Colon (tissue), 2 donors: Measurements from ENCODE around the gene LAGE3.
"Not testable (repeated sequence)": the region's sequence is repeated elsewhere in the genome, so short reads cannot be mapped to it uniquely, and the experiment has no call there.

Source experiments
- FAIRE-seq: peaks from 2 replicates; lab custom pipeline; 2012; peaks lifted over from hg19 to GRCh38; lab: Jason Lieb, UNC
- donor health status: control.
- donor health status: control.

Gene LAGE3

DNA sequence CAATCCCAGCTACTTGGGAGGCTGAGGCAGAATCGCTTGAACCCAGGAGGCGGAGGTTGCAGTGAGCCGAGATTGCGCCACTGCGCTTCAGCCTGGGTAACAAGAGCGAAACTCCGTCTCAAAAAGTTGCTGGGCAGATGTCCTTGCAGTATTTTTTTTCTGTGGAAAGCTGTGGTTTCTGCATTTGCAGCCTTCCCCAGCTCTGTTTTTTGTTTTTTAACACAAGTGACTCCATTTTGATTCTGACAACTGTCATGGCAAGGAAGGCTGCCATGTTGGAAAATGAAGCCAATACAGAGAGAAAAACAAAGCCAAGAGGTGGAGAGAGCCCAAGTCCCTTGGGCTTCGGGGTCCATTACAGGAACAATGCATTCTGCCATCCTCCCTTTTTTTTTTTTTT, 23.0 kb upstream of the LAGE3 start:
- no peak for FAIRE-seq

DNA sequence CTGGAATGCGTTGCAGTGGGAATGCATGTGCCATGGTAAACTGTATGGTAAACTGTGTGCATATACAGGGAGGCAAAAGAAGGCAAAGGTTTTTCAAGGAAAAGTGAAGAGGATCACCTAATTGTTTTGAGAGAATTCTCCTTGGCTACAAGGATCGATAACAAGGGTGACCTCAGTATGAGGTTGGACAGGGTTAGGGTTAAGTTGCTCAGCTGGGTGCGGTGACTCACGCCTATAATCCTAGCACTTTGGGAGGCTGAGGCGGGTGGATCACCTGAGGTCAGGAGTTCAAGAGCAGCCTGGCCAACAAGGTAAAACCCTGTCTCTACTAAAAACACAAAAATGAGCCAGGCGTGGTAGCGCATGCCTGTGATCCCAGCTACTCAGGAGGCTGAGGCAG, 22.3 kb upstream of the LAGE3 start:
- FAIRE-seq, result not testable (repeated sequence)

DNA sequence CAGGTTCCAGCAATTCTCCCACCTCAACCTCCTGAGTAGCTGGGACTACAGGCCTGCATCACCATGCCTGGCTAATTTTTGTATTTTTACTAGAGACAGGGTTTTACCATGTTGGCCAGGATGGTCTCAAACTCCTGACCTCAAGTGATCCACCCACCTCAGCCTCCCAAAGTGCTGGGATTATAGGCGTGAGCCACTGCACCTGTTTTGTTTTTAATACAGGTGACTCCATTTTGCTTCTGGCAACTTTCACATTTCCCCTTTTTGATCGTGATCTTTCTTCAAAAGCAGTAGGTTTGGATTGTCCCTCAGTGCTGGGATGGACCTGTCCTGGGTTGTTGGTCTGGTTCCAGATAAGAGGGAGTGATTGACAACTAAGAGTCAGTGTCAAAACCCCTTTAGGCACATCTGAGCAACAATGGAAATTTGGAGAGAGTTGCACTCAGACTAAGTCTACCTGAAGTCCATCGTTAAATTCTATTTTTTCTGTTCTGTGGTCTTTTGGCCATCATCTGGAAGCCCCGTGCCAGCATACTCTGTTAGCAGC, 17.6 kb upstream of the LAGE3 start:
- FAIRE-seq, result not testable (repeated sequence)

DNA sequence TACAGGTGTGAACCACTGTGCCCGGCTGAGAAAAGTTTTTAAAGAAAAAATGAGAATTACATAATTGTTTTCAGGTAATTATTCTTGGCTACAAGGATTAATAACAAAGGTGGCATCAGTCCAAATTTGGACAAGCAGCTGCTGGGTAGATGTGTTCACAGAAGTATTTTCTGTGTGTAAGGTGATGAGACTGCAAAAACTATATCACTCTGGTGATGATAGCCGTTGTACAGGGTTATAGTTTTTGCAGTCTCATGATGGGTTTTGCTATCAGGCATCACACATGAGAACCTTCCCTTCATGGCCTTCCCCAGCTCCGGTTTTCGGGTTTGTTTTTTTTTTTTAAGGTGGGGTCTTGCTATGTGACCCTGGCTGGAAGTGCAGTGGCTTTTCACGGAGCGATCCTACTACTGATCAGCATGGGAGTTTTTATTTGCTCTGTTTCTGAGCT, 16.4 kb upstream of the LAGE3 start:
- no peak for FAIRE-seq

DNA sequence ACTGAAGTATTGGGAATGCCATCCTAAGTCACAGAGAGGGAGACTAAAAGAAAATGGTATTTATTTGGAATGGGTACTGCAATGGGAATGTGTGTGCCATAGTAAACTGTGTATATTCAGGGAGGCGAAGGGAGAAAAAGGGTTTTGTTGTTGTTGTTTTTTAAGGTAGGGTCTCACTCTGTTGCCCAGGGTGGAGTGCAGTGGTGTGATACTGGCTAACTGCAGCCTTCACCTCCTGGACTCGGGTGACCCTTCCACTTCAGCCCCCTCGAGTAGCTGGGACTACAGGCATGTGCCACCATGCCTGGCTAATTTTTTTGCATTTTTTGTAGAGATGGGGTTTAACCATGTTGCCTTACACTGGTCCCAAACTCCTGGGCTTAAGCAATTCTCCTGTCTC, 15.6 kb upstream of the LAGE3 start:
- no peak for FAIRE-seq

DNA sequence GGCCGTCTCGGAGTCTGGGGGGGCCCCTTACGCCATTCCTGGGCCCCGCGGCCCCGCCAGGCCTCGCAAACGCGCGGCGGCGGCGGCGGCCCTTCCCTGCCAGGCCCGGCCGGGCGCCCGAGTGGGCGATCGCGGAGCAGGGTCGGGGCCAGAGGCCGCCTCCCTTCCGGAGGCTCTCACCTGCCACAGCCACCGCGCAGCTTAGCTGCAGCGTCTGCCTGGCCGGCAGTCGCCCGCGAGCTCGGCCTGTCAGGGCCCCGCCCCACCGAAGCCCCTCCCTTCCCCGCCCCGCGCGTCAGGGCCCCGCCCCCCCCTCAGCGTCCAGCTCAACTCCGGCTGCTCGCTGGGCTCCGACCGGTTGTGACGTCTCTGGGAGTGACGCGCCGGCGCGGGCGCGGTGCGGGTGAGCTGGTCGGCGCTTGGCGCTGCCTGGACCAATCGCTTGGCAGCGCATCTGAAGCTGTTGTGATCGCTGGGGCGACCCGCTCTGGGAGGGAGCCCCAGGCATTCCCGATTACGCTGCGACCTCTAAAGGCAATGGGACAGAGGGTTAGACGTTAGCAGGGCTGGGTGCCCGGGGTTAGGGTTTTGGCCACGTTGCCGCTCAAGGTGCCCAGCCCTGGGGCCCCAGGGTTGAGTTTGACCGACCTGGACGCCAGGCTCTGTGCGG, 11.5 kb upstream of the LAGE3 start, which contains the start of gene SLC10A3:
TSS of gene SLC10A3 (minus strand) at position 216 of the 670 bp plus-strand sequence. CDS start 1,689 bp downstream, outside the sequence.
- no peak for FAIRE-seq

DNA sequence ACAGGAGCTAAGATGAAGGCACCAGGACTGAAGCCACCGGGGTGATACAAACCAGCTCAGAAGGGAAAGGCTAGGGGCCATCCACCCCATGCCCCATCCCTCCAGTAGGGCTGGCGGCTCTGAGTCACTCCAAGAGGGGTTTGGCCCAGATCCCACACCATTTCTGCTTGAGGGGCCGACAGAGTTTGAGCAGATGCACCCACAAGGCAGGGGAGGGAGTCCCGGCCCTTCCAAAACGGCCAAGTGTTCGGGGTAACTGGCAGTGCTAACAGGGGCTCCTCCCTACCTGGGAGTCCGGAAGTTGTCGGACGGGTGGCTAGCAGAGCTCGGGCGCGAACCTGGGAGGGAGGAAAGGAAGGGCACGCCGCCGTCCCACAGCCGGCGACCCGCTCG, 10.9 kb upstream of the LAGE3 start:
- FAIRE-seq, result no peak

DNA sequence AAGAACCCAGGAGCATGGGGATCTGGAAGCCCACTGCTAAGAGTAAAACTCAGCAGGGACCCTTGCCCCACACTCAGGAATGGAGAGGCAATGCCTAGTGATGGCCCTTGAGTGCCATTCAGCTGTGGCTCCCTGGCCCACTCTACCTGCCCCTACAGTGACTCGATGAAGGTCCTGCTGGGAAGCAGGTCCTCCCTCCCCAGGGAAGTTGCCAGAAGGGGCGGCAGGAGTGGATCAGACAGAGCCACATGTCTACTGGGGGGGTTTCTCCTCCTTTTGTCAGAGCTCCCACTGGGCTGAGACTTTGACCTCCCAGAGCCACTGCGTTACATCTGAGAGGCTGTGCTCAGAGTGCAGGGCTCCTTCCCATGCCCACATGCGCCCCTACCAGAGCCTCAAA, 10.1 kb upstream of the LAGE3 start:
- FAIRE-seq, result no peak

DNA sequence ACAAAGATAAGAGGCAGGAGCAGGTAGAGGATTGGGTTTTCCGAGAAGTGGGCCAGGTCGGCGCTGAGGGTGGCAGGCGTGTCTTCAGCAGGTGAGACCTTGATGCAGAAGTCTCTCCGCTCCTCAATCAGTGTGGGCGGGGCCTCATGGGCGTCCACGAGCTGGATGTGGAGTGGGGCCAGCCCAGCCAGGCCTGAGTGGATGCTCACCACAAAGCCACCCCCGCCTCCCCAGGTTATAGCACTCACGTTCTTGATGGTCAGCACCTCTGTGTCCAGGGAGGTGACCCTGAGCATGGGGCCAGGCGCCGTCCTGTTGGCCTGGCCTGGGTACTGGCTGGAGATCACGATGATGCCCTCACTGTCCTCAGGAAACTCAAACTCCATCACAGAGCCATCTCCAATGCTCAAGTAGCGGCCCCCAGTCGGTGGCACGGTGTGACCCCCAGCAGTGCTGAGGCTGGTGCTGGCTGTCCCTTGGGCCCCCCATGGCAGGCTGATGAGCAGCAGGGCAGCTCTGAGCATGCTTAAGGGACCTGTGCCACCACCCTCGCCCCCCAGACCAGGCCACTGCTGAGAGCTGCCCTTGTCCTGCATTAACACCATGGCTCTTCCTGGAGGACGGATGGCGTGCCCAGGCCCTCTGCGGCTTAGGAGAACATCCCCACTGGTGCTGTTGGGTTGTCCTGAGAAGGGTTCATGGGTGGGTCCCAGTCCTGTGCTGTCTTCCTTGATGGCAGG, 9.4 kb upstream of the LAGE3 start:
- FAIRE-seq, result no peak

DNA sequence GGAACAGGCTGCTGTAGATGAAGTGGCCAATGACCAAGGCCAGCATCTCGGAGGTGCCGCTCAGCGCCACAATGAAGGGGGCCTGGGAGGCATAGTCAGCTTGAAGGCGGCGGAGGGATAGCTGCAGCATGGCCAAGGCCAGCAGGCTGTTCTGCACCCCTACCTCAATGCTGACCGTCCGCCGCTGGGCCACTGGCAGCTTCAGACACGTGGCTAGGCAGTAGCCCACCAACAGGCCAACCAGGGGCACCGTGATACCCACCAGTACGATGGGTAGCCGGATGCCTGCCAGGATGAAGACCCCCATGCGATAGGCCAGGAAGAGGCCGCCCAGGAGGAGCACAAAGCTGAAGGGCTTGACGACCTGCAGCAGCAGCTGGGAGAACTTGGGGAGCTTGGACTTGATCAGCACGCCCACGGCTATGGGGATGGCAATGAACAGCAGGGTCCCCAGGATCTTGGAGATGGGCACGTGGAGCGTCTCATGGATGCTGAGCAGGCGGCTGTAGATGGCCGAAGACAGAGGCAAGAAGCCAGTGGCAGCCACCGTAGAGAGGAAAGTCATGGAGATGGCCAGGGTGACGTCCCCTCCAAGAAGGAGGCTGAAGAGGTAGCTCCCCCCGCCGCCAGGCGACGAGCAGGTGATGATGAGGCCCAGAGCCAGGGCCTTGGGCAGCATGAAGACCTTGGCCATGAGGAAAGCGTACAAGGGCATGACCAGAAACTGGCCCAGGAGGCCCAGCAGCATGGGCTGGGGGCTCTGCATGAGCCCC, 8.6 kb upstream of the LAGE3 start:
- no peak for FAIRE-seq

DNA sequence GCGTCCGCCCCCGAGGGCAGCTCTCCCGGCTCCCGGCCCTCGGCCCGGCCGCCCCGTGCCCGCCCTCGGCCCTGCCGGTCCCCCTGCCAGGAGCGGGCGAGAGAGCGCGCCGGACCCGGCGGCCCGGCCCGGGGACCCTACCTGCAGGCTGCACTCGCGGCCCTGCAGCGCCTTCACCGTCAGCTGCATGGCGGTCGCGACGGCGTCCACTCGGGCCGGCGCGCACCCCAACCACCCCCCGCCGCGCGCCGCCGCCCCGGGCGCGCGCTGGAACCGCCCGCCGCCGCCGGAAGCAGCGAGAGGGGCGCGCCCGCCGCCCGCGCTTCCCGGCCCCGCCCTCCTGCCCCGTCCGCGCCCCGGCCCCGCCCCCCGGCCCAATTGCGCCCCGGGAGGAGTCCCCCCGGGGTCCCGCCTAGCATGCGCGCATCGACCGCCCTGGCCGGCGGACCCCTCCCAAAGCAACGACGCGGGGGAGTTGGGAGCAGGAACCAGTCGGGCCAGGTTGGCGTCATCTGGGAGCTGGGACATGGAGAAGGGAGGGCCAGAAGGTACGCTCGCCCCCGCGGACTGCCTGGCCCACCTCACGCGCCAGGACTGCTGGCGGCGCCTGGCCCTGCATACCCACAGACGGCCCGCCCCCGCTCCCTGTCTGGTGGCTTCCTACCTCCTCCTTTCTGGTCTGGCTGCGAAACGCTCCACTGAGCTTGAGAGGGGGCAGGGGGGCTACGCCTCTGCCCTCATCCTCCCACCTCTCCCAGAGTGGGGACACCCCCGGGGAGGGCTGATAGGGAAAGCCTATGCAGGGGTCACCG, 7.5 kb upstream of the LAGE3 start, which contains the start of gene UBL4A:
TSS of gene UBL4A (minus strand) at position 220 of the 812 bp plus-strand sequence. CDS start at position 189, 31 bp downstream.
- no peak for FAIRE-seq

DNA sequence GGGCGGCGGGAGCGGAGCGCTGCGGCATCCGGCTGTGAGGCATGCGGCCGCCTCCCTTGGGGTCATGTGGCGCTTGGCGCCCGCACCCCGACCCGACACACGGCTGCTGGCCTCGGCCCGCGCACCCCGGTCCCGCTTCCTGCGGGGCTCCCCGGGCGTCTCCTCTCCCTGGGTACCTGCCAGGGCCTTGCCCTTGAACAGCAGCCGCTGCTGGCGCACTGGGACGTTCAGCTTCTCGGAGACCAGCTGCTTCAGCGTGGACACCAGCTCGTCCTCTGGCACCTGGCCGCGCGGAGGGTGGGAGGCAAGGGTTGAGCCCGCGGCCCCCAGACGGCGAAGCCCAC, 6.9 kb upstream of the LAGE3 start:
- FAIRE-seq, result no peak

DNA sequence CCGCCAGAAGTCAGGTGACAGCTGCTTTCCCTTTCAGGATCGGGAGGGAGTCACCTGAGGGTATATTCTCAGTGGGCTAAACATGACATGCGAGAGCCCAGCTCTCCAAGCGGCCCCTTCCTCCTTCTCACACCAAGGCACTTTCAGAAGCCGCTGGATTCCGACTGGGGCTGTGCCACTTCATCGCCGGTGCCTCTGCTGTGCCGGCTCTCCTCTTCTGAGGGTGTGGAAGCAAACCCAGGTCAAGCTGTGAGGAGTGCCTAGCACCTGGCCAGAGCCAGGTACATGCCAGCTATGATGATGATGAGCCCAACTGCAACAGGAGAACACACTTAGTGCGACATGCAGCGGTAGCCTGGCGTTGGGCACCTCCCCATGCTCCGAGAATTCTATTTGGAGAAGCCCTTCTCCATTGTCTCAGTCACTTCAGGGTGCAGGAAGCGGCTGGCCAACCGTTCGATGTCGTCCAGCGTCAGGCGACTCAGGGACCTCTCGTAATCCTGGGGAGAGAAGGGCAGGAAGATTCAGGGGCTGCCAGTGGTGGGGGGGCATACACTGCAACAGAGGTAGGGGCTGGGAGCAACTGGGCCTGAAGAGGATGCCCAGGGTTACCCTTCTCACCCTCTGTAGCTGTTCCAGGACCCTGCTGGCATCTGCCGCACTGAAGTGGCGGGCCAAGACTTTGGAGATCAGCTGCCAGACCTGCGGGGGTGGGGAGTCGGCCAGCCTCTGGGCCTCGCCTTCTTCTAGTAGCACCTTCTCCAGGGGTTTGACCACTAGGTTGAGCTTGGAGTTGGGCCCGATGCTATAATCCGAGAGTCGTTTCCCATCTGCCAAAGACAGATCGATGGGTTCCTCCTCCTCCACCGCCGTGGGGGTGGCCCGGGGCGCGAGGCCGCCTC, 6.3 kb upstream of the LAGE3 start:
- FAIRE-seq, result no peak

DNA sequence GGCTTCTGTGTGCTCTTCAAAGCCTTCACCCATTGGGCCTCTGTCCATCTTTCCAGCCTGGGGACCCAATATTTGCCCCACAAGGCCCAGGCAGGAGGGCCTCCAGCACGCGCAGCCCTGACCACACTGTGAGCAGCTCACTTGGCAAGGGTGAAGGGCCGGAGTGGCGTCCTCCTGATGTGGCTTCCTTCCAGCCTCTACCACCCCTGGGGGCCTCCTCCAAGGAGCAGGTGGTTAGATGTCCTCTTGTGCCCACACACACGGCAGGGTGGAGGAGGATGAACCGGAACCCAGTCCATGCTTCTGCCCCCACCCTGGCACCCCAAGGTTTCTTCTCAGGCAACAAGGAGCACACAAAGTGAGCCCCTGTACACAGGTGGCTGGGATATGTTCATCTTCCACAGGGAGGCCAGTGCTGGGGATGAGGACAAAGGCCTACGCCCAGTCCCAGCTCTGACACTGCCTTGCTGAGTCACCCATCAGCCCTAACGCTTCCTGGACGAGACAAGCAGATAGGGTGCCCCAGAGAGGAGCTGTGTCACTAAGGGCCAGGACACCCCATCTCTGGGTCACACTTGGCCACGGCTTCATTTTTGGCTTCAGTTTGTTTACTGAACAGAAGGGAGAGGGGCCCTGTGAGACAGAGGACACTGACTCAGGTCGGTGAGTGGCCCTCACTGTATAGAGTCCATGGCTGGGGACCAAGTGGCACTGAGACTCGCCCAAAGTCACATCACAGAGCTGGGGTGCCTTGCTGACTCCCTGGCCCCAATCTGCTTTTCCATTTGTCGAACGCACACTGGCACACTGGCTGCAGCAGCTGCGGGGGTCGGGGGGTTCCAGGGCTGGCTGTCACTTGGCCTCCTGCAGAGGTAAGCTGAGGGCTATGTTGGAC, 5.4 kb upstream of the LAGE3 start:
- no peak for FAIRE-seq

DNA sequence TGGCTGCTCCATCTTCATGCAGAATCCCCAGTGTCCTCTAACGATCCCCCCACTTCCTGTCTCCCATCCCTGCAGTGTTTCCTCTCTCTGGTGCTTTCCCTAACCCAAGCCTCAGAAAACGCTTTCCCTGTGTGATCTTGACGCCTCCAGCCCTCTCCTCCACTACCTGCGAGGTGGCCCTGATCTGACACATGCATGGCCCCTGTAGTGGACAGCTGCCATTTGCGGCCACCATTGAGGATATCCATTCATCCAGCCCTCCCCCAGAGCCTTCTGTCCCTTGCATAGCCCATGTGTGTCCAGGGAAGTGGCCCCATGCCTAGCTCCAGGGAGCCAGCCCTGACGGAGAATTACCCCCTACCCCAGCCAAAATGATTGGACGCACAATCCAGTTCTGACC, 4.2 kb upstream of the LAGE3 start:
- no peak for FAIRE-seq

DNA sequence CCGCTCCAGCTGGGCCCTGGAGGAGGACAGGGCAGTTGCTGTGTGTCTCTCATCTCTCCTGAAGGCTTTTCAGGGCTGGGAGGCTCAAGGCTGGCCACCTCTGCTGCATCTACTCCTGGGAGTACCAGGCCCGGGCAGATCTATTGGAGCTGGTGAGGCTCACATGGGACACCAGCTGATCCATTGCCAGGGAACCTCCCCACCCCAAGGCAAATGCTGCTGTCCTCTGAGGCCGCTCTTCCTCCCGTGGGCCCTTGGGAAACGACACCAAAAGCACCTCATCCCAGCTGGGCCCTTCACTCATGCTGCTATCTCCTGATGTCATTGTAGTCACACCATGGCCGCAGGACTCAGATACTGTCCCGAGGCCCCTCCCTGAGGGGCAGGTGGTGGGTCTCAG, 3.7 kb upstream of the LAGE3 start:
- FAIRE-seq, result no peak

DNA sequence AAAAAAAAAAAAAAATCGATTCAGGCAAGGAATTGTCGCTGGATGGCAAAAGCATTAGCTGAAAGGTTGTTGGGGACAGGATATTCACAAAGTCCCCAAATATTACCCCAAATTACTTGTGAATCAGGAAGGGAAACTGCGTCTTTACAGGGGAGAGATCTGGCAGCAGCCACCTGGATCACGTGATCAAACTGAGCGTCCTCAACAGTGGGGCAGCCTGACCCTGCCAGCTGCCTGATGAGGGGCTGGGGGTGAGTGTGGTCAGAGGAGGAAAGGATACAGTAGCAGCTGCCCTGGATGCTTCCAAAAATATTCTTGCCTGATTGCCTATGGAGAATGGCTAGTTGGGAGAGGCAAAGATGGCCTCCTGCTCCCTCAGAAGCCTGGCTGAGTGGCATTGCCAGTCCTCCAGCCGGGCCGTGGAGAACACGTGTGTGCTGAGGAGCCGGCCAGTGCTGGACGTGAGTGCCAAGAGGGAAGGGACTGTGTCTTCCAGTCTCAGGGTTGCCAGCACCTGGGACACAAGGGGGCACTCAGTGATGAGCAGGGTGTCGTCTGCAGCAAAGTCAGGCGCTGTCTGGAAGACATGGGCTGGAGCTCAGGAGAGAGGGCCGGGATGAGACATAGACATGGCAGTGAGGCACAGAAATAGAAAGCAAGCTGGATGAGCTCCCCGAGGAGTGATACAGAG, 3.0 kb upstream of the LAGE3 start:
- FAIRE-seq, result no peak

DNA sequence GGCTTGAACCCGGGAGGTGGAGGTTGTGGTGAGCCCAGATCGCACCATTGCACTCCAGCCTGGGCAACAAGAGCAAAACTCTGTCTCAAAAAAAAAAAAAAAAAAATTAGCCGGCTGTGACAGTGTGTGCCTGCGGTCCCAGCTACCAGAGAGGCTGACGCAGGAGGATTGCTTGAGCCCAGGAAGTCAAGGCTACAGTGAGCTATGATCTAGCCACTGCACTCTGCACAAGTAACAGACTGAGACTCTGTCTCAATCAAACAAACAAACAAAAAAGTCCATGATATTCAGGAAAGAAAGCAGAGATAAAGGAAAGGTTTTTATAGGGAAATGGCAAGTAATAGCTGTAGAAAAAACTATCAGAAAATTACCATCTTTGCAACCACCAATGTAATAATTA, 2.1 kb upstream of the LAGE3 start:
- no peak for FAIRE-seq

DNA sequence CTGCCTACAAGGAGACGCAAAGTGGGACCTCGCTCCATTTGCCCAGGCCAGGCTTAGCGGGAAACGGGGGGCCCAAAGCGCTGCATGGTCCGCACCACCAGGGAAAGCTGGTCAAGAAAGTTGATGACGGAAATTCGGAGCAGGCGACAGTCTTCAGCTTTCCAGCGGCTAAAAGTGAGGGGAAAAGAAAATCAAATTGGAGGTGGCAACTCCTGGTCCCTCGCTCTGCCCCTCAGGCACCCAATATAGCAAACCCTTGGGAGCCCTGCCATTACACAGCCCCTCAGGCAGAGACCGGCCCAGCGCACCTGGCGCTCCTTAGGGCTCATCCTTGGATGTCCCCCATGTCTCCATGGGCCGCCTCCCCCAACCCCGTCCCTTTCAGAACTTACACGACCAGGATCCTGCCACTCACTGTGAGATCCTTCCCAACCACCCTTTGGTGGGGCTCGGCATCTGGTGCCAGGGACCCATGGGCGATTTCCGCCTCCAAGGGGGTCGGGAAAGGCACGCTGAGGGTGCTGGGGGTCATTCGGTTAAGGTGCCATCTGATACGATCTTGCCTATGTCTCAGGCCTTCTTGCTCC, 1.1 kb downstream of the LAGE3 start:
- FAIRE-seq, result no peak
